GM18907 (cell line): Measurements from ENCODE around the gene OR5K4.
"Not testable (repeated sequence)": the region's sequence is repeated elsewhere in the genome, so short reads cannot be mapped to it uniquely, and the experiment has no call there.

Experiments
- ATAC-seq: cut with Tn5 transposase; IDR thresholded peaks from one replicate; pipeline ENCODE4 v1.9.1; 2021; ENCODE audit warnings: mild to moderate bottlenecking, moderate library complexity; ENCODE audit not compliant: unreplicated experiment

The OR5K4 gene

GRCh38 chr3:98367464-98368246 is 14.0 kb downstream of the OR5K4 start:
- no peak for ATAC-seq

GRCh38 chr3:98371186-98371585 is 17.5 kb downstream of the OR5K4 start:
- no peak for ATAC-seq

- ATAC-seq, result no peak
Measured at GRCh38 chr3:98371853-98372252, 18.2 kb downstream of the OR5K4 start.

- no peak for ATAC-seq
Measured at GRCh38 chr3:98372445-98372844, 18.8 kb downstream of the OR5K4 start.

- ATAC-seq, result no peak
Measured at GRCh38 chr3:98376631-98377030, 23.0 kb downstream of the OR5K4 start.

GRCh38 chr3:98388147-98388546 is 34.5 kb downstream of the OR5K4 start:
- no peak for ATAC-seq

GRCh38 chr3:98390366-98390765 is 36.7 kb downstream of the OR5K4 start, which contains the start of gene OR5K3:
Gene OR5K3 (plus strand): TSS chr3:98390666. CDS start chr3:98390666, 0 bp downstream.
- ATAC-seq, result no peak

GRCh38 chr3:98395101-98395500 is 41.4 kb downstream of the OR5K4 start:
- ATAC-seq, result no peak

GRCh38 chr3:98396482-98396881 is 42.8 kb downstream of the OR5K4 start:
- not testable (repeated sequence) for ATAC-seq

- ATAC-seq, result no peak
Measured at GRCh38 chr3:98398513-98398912, 44.9 kb downstream of the OR5K4 start.

- no peak for ATAC-seq
Measured at GRCh38 chr3:98402507-98402906, 48.9 kb downstream of the OR5K4 start.

- no peak for ATAC-seq
Measured at GRCh38 chr3:98404010-98404409, 50.4 kb downstream of the OR5K4 start.
